PC-3 (cell line): Measurements from ENCODE around the gene AKT1.

ENCODE experiments used
- CTCF ChIP-seq: fragments of 300-600 bp; sonication (generic); conservative IDR thresholded peaks from 2 replicates; pipeline ENCODE4 v1.5.1; 2017; ENCODE audit warnings: antibody characterized with exemption, low read depth, mild to moderate bottlenecking, low read length
- EZH2 ChIP-seq: fragments of 300-600 bp; sonication (generic); IDR thresholded peaks from one replicate; pipeline ENCODE4 v1.6.1; 2017; ENCODE audit warnings: antibody characterized with exemption, mild to moderate bottlenecking, low read length; ENCODE audit not compliant: unreplicated experiment
- EZH2phosphoT487 ChIP-seq: fragments of 300-600 bp; sonication (generic); IDR thresholded peaks from 2 replicates; pipeline ENCODE4 v1.6.1; 2018; ENCODE audit warnings: mild to moderate bottlenecking, antibody characterized with exemption, low read length, borderline replicate concordance

DNA sequence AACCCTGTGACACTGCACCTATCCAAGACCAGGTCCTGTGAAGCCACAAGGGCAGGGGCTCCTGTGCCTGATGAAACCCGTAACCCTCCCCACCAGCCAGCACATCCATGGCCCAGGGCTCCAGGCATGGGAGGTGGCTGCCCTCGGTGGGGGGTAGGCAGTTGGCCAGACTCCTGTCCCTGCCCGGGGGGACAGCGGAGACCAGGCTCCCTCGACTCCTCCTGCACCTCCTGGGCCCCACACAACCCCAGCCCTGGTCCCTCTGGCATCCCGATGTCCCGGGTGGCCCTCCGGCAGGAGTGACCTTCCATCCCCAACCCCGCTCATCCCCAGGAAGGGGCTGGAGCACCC lies 11.4 kb downstream of the AKT1 start:
- TF ChIP-seq CTCF (no peak), EZH2 (no peak), EZH2phosphoT487 (no peak)
